GM18520 (cell line): ENCODE results near the gene MYCBPAP.

Source experiments
- ATAC-seq: cut with Tn5 transposase; IDR thresholded peaks from one replicate; pipeline ENCODE4 v1.9.1; 2021; ENCODE audit not compliant: unreplicated experiment

MYCBPAP gene

DNA sequence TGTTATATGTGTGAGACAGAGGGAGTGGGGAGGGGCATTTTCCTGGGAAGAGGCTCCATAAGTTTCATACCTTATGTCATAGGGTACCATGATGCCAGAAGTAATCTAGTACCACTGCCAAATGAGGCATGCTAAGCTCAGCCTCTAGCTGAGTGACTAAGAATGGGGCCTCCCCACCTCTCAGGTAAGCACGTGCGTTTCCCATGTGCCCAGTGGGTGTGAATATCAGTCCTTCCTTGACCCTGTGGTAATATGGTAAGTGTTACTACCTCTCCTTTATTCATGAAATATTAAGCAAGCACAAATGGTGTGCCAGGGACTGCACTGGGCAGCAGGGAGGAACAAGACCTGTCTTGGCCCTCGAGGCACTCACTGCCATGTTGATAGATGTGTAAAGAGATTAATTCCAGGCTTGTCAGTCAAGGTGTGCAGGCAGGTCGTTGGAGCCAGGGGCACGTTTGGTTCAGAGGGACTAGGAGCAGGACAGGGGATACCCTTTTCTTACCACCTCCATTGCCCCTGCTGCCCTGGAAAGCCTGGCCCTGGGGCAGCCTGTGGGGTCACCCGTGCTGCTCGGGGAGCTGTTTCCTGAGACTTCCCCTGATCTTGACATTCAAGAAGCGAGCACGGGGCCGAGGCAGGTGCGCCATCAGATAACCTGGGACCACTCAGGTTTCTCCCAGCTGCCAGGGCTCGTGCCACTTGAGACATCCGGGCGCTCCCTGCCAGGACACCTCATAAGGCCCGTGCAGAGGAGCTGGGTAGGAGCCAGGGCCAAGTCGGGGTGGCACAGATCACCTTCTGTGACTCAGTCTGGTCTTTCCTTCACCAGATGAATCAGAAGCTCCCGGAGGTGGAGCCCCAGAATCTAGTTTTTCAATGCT lies 20.8 kb upstream of the MYCBPAP start:
- no peak for ATAC-seq

DNA sequence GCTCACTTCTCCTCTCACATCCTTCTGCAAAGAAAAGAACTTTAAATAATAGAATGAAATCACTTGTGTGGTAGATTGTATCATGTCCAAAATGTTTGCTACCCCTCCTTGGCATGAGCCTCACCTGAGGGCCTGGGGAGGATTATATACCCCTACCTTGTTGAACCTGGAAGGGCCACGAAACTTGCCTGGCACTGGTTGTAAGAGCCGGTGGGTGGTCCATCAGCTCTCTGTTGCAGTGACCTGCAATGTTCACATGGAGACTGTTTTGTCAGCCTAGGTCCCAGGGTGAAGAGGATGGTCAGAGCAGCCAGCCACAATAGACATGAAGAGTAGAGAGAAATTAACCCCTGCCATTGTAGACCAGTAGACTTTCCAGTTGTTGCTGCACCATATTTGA lies 19.4 kb upstream of the MYCBPAP start:
- no peak for ATAC-seq

DNA sequence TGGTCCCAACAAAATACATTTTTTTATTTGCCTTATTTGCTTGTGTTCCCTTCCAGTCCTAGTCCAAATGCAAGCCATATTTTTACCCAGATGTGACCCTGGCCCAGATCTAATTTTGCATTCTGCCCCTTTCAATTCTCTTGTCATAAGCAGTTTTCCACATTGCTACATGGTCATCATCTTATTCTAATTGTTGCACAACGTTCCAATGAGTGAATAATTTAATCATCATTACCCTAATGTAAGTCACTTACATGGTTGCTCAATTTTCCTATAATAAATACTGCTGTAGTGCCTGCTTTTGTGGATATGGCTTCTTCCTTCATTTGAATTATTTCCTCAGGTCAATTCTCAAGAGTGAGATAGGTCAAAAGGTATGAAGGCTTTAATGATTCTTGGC lies 16.7 kb upstream of the MYCBPAP start:
- no peak for ATAC-seq

DNA sequence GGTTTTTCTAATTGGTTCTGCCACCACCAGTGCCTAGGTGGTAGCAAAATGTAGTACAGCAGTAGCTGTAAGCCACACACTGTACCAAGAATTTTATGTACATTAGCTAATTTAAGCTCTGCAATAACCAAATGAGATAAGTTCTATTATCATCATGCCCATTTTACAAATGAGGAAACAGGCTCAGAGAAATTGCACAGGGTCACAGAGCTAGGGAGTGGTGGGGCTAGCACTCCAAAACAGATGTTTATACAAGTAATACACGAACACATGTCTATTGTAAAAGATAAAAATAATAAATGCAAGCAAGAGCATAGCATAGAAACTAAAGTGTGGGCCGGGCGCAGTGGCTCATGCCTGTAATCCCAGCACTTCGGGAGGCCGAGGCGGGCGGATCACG lies 16.0 kb upstream of the MYCBPAP start:
- ATAC-seq = no peak

DNA sequence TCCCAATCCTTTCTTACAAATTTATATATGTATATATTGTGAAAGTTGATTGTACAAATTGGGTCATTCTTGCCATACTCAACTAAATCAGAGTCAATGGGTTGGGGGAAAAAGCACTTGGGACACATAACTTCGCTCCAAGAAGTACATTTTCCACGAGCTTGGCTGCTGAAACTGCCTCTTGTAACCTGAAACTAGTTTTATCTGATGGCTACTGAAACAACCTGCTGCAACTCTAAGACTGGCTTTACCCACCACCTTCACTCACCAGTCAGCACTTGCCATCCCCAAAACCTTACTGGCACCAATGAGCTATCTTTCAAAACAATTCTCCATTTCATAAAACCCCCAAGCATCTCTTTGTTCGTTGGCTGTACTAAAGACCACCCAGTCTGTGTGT lies 14.5 kb upstream of the MYCBPAP start:
- no peak for ATAC-seq

DNA sequence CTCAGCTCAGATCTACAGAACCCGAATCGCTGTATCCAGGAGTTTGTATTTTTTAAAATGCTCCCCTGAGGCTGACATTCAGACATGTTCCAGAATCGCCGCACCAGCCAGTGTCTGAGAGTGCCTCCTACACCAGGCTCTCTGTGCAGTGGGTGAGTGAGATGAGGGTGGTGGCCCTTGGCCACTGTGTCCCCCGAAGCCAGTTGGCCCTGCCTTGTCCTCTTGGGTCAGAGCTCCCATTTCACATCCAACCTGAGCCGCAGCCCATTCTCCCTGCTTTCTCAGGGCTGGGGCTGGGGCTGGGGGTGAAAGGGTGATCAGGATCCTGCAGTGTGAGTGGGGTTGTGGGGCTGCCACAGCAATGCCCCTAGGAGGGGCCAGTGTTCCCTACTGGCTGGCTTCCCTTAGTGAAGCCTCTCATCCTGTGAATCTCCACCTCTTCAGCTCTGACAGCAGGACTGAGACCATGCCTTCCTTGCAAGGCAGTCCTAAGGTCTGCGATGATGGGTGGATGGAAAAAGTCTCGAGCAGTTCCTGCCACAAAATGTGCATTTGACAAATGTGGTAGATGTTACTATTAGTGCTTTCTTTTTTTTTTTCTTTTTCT lies 12.9 kb upstream of the MYCBPAP start:
- no peak for ATAC-seq

DNA sequence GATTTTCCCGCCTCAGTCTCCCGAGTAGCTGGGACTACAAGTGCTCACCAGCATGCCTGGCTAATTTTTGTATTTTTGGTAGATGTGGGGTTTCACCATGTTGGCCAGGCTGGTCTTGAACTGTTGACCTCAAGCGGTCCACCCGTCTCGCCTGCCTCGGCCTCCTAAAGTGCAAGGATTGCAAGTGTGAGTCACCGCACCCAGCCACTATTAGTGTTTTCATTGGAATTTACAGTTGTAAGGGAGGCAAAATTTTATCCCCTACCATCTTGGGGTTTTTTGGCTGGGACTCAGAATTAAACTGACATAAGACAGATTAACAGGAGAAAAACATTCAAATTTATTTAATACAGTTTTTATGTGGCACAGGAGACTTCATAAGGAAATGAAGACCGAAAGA lies 12.3 kb upstream of the MYCBPAP start:
- no peak for ATAC-seq

DNA sequence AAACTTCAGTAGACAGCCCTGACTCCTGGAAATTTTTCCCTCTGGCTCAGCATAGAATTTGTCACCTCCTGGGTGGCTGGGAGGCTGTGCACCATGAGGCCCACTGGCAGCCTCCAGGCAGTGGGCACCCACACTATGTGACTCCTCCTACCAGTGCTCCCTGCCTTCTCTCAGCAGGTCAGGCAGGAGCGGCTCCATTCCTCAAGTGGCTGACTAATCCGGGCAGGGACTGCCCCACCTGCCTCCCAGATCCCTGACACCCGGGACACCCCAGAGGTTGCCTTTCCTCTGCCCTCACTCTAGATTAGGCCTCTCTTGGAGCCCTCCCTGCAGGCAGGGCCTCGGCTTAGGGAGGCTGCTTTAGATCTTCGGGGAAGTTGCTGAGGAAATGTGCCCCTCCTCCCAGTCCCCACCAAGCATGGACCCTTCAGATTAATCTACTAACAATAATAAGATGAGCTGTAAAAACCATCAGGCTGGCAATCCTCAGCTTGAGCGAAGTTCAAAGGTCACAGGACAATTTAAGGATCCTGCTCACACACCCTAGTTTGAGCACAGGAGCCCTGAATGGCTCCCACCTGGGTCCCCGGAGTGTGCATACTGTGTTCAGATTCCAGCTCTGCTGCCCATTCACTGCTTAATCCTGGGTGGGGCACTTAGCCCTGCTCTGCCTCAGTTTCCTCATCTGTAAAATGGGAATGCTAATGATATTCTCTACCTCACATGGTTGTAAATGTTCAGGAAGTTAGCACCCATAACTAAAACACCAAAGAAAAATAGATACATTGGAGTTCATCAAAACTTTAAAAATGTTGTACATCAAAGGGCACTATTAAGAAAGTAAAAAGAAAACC lies 10.0 kb upstream of the MYCBPAP start:
- no peak for ATAC-seq

DNA sequence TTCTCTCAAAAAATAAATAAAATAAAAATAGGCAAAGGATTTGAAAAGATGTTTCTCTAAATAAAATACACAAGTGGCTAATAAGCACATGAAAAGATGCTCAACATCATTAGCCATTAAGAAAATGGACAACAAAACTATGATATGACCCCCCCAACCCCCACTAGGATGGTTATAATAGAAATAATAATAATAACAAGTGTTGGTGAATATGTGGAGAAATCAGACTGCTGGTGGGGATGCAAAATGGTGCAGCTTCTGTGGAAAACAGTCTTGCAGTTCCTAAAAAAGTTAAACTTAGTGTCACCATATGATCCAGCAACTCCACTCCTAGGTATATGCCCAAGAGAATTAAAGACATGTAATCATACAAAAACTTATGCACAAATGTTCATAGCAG lies 9.0 kb upstream of the MYCBPAP start:
- ATAC-seq = no peak

DNA sequence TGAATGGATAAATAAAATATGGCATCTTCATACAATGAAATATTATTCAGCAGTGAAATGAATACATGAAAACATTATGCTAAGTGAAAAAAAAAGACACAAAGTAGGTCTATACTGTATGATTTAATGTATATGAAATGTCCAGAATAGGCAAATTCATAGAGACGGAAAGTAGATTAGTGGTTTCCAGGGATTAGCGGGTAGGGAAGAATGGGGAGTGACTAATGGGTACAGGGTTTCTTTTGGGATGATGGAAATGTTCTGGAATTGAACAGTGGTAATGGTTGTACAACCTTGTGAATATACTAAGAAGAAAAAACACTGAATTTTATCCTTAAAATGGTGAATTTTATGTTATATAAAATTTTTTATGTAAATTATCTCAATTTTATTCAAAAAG lies 8.5 kb upstream of the MYCBPAP start:
- ATAC-seq = no peak

DNA sequence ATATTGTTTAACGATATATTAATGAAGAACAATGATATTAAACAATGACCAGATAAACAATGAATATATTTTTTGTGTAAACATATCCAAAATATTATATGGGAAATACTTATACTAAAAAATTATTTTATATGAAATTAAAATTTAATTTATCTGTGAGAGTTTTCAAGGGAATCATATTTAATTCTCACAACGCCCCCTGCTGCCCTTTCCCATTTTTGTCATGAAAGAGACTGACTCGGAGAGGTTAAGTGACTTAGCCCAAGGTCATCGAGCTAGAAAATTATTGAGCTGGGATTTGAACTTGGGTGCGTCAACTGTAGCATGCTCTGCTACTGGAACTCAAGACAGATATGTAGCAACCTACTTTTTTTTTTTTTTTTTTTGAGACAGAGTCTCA lies 7.2 kb upstream of the MYCBPAP start:
- no peak for ATAC-seq

DNA sequence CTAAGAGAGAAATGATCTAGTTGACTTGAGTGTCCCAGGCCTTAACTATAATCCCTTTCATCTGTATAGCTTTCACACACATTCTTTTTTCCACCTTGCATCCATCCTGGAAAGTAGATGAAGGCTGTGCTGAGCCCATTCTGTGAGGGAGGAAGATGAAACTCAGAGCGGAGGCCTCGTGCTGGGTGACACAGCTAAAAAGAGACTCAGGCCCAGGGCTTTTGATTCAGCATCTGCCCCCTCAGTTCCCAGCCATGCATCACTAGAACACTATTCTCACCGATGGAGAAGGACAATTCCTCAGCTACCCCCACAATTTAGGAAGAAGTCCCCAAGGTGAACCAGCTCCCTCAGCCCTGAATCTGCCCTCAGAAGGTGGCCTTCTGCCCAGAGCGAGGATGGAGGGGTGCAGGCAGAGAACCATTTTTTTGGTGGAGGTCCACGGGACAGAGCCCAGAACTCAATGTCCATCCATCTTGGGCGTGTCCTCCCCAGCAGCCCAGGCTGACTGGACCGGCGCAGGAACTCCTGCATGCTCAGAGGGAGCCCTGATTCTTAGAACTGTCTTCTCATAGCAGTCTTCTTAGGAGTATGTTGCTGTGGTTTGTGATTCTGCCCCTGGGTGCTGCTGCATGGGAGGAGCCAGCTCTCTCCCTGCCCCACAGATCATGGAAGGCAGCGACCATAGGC lies 5.8 kb upstream of the MYCBPAP start:
- ATAC-seq = no peak

DNA sequence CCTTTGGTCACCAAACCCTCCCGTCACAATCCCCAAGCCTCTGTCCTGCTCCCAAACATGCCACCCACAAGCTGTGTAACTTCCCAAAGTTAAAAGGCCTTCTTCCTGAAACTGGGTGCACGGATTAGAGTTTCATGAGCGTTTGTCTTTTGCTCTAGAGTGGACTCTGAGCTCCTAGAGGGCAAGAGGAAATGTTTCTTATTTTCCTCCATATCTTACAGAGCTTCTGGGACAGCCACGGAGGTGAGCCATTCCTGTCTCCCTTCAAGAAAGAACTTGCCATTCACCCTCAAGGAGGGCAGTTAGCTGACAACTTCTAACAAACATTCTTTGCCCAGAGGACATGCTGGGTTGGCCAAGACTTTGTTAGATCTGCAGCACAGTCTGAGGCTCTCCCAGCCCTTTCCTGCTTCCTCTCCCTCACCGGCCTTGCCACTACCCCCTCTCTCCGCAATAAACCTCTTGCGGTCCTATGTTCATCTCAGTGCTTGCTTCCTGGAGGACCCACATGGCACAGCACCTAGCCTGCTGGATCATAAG lies 2.6 kb upstream of the MYCBPAP start:
- ATAC-seq = no peak

DNA sequence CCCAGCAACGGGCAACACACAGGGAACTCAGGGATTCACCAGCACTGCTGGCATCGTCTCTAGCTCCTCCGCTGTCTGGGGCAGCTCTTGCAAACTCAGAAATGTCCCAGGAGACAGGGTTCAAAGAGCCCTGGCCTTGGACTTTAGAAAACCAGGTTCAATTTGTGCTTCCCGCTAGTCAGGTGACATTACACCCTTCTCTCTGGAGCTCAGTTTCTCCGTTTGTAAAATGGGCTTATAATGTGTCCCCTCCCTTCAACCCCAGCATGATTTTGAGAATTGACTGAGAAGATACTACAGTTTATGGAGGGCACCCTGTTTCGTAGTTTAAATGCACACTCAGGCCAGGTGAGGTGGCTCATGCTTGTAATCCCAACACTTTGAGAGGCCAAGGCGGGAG lies 1.9 kb upstream of the MYCBPAP start:
- ATAC-seq = no peak

DNA sequence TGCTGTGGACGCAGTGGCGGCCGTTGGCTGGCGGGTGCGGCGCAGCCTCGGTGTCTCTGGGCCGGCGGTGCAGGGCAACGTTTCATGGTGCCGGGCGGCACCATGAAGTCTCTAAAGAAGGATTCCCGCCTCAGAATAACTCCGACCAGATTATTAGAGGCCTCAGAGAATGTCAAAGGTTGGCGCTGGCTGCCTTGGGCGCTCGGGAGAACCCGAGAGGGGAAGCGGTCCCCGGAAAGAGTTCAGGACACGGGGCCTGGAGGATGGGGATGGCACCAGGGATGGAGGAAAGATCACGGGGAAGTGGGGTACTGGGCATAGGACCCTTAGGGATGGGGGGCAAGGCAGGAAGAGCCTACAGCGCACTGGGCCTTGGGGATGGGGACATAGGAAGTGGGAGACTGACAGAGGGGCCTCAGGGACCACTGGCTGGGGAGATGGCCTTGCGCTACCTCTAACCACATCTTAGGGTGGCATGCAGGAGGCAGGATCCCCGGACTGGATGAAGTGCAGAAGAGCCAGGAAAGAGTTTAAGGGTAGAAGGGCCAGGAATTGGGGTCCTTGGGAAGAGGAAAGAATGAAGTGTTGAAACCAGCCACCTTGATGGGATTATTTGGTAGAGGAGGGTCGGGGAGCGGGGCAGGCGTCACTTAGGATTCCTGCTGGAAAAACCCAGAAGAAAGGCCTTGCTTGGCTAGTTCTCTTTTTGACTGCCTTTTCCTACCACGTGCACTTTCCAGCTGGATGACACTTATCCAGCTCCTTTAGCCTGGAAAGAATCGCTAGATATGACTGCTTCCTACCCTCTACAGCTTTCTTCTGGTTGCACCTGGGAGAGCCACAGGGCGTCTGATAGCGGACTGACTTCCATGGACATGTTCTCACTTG lies 578 bp downstream of the MYCBPAP start:
- ATAC-seq = no peak

DNA sequence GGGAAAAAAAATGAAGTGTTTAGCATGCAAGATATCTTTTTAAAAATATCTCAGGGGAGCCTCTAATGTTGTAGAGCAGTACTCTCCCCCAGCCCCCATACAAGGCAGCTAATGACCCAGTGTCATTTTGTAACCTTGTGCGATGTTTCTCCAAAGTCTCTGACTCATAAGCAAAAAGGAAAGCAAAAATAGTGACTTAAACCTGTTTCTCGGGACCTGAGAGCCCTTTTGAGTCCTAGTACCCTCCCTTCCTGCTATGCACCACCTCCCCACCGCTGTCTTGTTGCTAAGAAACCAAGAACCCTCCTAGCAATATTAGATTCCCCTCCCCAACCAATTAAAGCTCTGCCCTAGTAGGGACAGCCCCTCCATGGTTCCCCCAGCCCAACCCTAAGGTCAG lies 2.8 kb downstream of the MYCBPAP start:
- peak; percentile 63 for ATAC-seq

DNA sequence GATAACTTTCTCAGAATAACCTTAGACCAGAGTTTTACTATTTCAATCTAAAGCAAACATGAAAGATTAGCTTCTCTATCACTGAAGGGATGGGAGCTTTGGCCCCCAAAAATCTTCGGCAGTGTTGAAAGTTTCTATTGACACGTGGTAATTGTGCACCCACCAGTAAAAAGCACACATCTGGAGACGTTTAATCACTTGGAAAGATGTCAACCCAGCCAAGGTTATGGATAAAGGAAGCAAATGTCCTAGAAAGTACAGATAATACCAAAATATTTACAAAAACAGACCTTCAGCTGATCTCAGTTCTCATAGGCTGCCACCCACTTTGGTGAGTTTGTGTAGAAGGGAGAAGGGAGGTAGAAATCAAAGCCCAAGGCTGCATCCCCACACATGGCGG lies 5.3 kb downstream of the MYCBPAP start:
- ATAC-seq = no peak

DNA sequence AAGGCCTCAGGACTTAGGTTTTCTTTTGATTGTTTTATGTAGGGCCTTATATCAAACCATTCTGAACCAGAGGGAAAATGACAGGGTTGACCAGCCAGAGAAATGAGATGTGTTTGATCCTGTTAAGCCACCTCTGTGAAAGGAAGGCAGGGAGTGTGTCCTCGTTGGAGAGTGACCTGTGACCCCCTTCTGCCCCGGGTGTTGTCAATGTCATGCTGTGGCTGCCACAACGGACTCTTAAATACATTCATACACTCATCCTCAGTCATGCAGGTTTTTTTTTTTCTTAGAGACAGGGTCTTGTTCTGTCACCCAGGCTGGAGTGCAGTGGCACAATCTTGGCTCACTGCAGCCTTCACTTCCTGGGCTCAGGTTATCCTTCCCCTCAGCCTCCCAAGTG lies 6.1 kb downstream of the MYCBPAP start:
- ATAC-seq = no peak

DNA sequence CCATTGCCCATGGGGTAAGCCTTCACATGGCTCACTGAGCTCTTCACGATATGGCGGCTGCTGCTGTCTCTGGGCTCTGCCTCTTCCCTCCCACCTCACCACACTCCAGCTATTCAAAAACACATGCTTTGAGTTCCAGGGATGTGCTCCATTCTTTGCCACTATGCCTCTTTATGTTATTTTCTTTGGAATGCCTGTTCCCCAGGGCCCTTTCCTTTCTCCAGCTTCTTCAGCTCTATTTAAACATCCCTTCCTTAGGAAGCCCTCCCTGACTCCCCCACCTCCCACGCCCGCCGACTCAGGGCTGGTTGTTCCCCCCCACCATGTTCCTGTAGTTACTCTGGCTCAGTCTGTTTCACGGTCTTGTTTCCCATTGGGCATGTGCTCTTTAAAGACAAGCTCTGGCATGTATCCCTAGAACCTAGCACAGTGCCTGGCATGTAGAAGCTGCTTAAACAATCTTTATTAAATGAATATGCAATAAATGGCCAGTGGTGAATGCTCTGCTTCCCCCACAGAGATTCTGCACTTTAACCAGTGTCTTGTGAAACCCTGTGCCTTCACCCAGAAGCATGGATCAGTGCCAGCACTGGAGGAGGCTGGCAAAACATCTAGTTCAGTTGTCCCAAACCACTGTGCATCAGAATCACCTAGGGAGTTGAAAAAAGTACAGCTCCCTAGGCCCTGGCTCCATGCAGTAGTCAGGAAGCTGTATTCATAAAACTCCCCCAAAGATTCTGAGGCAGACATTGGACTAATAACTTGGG lies 6.9 kb downstream of the MYCBPAP start:
- no peak for ATAC-seq
